GM23338 (cell line): ENCODE measurements around the gene BTNL8. TPM values are rescaled to one million over a fixed set of nuclear protein-coding genes. Genes with fewer than 3 reads are reported as not detected.

Experiments
- ATAC-seq: fragments of 200-7000 bp; cut with Tn5 transposase; 3 replicates; pipeline ENCODE4 v1.9.1; 2020
- DNase-seq: peaks from one replicate; pipeline ENCODE4 v3.0.0-alpha.2; 2015; ENCODE audit warnings: low spot score
- H2AFZ ChIP-seq: fragments of 200-600 bp; sonication (generic); 2 replicates; pipeline ENCODE4 v1.8.0; 2016; ENCODE audit warnings: antibody characterized with exemption, mild to moderate bottlenecking, moderate library complexity
- H3F3A ChIP-seq: fragments of 200-600 bp; sonication (generic); replicated peaks from 2 replicates; pipeline ENCODE4 v1.8.0; 2017; ENCODE audit warnings: antibody characterized with exemption, mixed run types, low read depth
- H3K27ac ChIP-seq: fragments of 200-600 bp; sonication (generic); 2 replicates; pipeline ENCODE4 v1.6.1; 2016; ENCODE audit warnings: low read depth
- H3K27me3 ChIP-seq: fragments of 200-600 bp; sonication (generic); 2 replicates; pipeline ENCODE4 v1.8.0; 2016; ENCODE audit warnings: mild to moderate bottlenecking, mixed run types, moderate library complexity; ENCODE audit not compliant: insufficient read depth
- H3K36me3 ChIP-seq: fragments of 200-600 bp; sonication (generic); 2 replicates; pipeline ENCODE4 v1.8.0; 2016; ENCODE audit warnings: mild to moderate bottlenecking; ENCODE audit not compliant: insufficient read depth
- H3K4me1 ChIP-seq: fragments of 200-600 bp; sonication (generic); 2 replicates; pipeline ENCODE4 v1.8.0; 2016; ENCODE audit warnings: mild to moderate bottlenecking, moderate library complexity; ENCODE audit not compliant: insufficient read depth
- H3K4me2 ChIP-seq: fragments of 200-600 bp; sonication (generic); 2 replicates; pipeline ENCODE4 v1.7.1; 2017; ENCODE audit warnings: mixed run types
- H3K4me3 ChIP-seq: fragments of 200-600 bp; sonication (generic); 2 replicates; pipeline ENCODE4 v1.6.1; 2016; ENCODE audit warnings: mixed run types
- H3K79me2 ChIP-seq: fragments of 200-600 bp; sonication (generic); replicated peaks from 2 replicates; pipeline ENCODE4 v1.8.0; 2017; ENCODE audit warnings: mild to moderate bottlenecking; ENCODE audit not compliant: insufficient read depth
- H3K9me2 ChIP-seq: fragments of 200-600 bp; sonication (generic); 2 replicates; pipeline ENCODE4 v1.8.0; 2017; ENCODE audit not compliant: insufficient read depth
- H4K20me1 ChIP-seq: fragments of 200-600 bp; sonication (generic); replicated peaks from 2 replicates; pipeline ENCODE4 v1.8.0; 2017; ENCODE audit warnings: mild to moderate bottlenecking; ENCODE audit not compliant: insufficient read depth
- H3K27ac Mint-ChIP-seq: 2 replicates; pipeline ENCODE4 v1.8.0; 2020; ENCODE audit warnings: inconsistent platforms, mild to moderate bottlenecking, moderate library complexity, mixed read lengths
- H3K27me3 Mint-ChIP-seq: 3 replicates; pipeline ENCODE4 v1.8.0; 2022; ENCODE audit warnings: low read depth, mild to moderate bottlenecking, moderate library complexity, mixed read lengths, inconsistent platforms; ENCODE audit not compliant: insufficient read depth, poor library complexity
- H3K36me3 Mint-ChIP-seq: 3 replicates; pipeline ENCODE4 v1.8.0; 2021; ENCODE audit warnings: low read depth, mild to moderate bottlenecking, inconsistent platforms, moderate library complexity, mixed read lengths
- H3K4me1 Mint-ChIP-seq: 3 replicates; pipeline ENCODE4 v1.8.0; 2020; ENCODE audit warnings: mild to moderate bottlenecking, inconsistent platforms, mixed read lengths
- H3K4me3 Mint-ChIP-seq: 3 replicates; pipeline ENCODE4 v1.8.0; 2021; ENCODE audit warnings: moderate library complexity, mild to moderate bottlenecking, inconsistent platforms, mixed read lengths
- H3K9me3 Mint-ChIP-seq: 3 replicates; pipeline ENCODE4 v1.8.0; 2020; ENCODE audit warnings: moderate library complexity, mild to moderate bottlenecking, inconsistent platforms, mixed read lengths
- CREB1 ChIP-seq: fragments of 250-450 bp; sonication (Bioruptor Pico); IDR thresholded peaks from 2 replicates; pipeline ENCODE4 v1.5.0; 2020; ENCODE audit warnings: low read depth, mild to moderate bottlenecking, moderate library complexity
- EZH2 ChIP-seq: fragments of 200-600 bp; sonication (generic); IDR thresholded peaks from one replicate; pipeline ENCODE4 v1.8.0; 2017; ENCODE audit warnings: antibody characterized with exemption, mild to moderate bottlenecking, low read depth; ENCODE audit not compliant: unreplicated experiment
- EZH2phosphoT487 ChIP-seq: fragments of 200-600 bp; sonication (generic); IDR thresholded peaks from one replicate; pipeline ENCODE4 v1.8.1; 2018; ENCODE audit warnings: antibody characterized with exemption; ENCODE audit not compliant: unreplicated experiment
- POLR2AphosphoS5 ChIP-seq: IDR thresholded peaks from 2 replicates; pipeline ENCODE4 v1.6.1; 2016; ENCODE audit warnings: antibody characterized with exemption, low read depth
- REST ChIP-seq: IDR thresholded peaks from one replicate; pipeline ENCODE4 v1.6.1; 2018; ENCODE audit warnings: antibody characterized with exemption; ENCODE audit not compliant: unreplicated experiment
- ZNF331 ChIP-seq: fragments of 250-450 bp; sonication (Bioruptor Pico); IDR thresholded peaks from 2 replicates; pipeline ENCODE4 v1.5.0; 2020; ENCODE audit warnings: low read depth, mild to moderate bottlenecking, moderate library complexity
- ZNF462 ChIP-seq: fragments of 250-450 bp; sonication (Bioruptor Pico); IDR thresholded peaks from 2 replicates; pipeline ENCODE4 v1.5.0; 2020; ENCODE audit warnings: mild to moderate bottlenecking, moderate library complexity
- polyA plus RNA-seq: library from polyadenylated mRNA; unstranded; fragments of >200 nt; fragmentation: Nextera tagmentation; extraction: Ambion mirVana; gene quantifications from 2 replicates; pipeline ENCODE4 v1.2.1, GENCODE V29; 2016
- total RNA-seq: library from RNA; depleted of rRNA; stranded (reverse); fragments of >200 nt; shearing (Covaris generic); gene quantifications from 2 replicates; pipeline ENCODE4 v1.2.3, GENCODE V29; 2014

BTNL8 gene
- total and polyA plus RNA-seq, 2 experiments from 2014 or later, result 0.23 TPM; not detected in 1

- no peak for TF ChIP-seq ZNF462 (CRISPR knock-in tag)
- TF ChIP-seq CREB1, result no peak
- no peak for TF ChIP-seq POLR2AphosphoS5
- TF ChIP-seq EZH2phosphoT487, result no peak
- TF ChIP-seq ZNF331 (CRISPR knock-in tag), result no peak
- TF ChIP-seq EZH2, result no peak
Observed at GRCh38 chr5:180988016-180988415, 89.1 kb downstream of the BTNL8 start (continued).

- no peaks in the 10 kb centered on the region for H3K36me3 Mint-ChIP-seq
- no peaks in the 10 kb centered on the region for H3K9me2 ChIP-seq
- H3F3A ChIP-seq, result no peaks in the 10 kb centered on the region
- no peaks in the 10 kb centered on the region for H4K20me1 ChIP-seq
- no peak within 1 kb of the TSS for H2AFZ ChIP-seq
- ATAC-seq (no peak), DNase-seq (no peak)
- no peaks in the 10 kb centered on the region for H3K9me3 Mint-ChIP-seq
- no peaks in the 10 kb centered on the region for H3K4me1 ChIP-seq
- no peak within 1 kb of the TSS for H3K27ac Mint-ChIP-seq
- no peak within 1 kb of the TSS for H3K4me3 Mint-ChIP-seq
- no peaks in the 10 kb centered on the region for H3K79me2 ChIP-seq
- no peak within 1 kb of the TSS for H3K27ac ChIP-seq
- no peaks in the 10 kb centered on the region for H3K4me1 Mint-ChIP-seq
- H3K36me3 ChIP-seq, result no peaks in the 10 kb centered on the region
- H3K27me3 Mint-ChIP-seq, result no peaks in the 10 kb centered on the region
- H3K27me3 ChIP-seq, result no peaks in the 10 kb centered on the region
- no peak within 1 kb of the TSS for H3K4me2 ChIP-seq
- no peak within 1 kb of the TSS for H3K4me3 ChIP-seq
- no peak for TF ChIP-seq ZNF462 (CRISPR knock-in tag)
- TF ChIP-seq REST, result no peak
Observed at GRCh38 chr5:180988592-180988991, 89.6 kb downstream of the BTNL8 start, which contains the start of gene BTNL3. Gene BTNL3 (plus strand): TSS chr5:180988846. CDS start chr5:180989029, 183 bp downstream.
